AG08395 (cell line): ENCODE measurements around the gene BLVRB.
"Not testable (repeated sequence)": the region's sequence is repeated elsewhere in the genome, so short reads cannot be mapped to it uniquely, and the experiment has no call there.

Experiments used
- DNase-seq: peaks from one replicate; pipeline ENCODE4 v3.0.0; 2012; ENCODE audit warnings: mixed read lengths, low spot score

Gene BLVRB

DNA sequence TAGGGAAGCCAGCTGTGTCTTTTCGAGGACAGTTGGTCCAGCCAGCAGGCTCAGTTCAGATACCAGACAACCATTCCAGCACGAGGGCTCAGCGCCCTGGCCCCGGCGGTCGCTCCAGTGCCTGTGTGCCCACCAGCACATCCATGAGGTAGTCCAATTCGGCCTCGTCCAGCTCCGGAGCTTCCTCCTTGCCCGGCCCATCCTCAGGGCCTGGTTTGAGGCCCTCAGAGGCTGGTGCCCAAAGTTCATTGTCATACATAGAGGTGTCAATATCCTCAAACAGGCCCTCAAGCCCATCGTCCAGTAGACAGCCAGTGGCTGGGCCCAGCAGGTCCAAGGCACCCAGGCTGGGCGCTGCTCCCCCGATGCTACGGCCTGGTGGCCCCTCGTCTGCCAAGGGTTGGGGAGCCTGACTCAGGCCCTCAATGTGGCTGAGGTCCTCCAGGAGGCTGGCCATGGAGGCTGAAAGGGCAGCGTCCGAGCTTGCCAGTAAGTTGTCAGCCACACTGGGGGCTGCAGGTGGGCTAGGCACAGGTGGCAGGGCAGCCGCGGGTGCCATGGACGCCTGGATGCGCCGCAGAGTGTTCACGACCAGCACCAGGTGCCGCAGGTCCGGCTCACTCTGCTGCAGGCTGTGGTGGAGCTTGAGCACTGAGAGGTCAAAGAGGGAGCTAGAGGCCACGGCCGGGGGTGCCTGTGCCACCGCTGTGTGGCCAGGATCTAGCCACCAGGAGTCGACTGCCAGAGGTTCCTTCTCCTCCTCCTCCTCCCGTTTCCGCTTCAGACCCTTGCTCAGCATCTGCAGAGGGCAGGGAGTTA, 42.6 kb downstream of the BLVRB start:
- no peak for DNase-seq

DNA sequence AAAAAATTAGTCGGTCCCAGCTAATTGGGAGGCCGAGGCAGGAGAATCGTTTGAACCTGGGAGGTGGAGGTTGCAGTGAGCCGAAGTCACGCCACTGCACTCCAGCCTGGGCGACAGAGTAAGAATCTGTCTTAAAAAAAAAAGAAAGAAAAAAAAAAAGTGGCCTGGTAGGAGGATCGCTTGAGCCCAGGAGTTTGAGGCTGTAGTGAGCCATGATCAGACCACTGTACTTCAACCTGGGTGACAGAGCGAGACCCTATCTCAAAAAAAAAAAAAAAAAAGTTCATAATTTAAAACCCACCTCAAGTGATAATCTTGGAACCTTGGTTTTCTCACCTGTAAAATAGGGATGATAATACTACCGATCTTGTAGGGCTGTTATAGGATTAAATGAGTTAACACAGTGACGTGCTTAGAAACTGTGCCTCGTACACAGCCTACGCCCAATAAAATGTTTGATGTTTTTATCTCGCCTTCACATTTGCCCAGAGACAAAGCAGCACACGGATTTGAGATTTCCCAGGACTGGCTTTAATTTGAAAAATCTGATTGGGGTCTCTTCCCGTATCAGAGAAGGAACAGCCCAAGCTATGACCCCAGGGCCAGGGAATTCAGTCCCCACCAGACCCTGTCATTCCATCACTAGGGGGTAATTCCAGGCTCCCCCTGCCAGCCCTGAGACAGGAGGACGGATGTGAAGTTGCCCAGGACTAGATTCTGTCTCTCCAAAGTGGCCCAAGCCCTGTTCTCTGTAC, 43.4 kb downstream of the BLVRB start:
- DNase-seq, result no peak

DNA sequence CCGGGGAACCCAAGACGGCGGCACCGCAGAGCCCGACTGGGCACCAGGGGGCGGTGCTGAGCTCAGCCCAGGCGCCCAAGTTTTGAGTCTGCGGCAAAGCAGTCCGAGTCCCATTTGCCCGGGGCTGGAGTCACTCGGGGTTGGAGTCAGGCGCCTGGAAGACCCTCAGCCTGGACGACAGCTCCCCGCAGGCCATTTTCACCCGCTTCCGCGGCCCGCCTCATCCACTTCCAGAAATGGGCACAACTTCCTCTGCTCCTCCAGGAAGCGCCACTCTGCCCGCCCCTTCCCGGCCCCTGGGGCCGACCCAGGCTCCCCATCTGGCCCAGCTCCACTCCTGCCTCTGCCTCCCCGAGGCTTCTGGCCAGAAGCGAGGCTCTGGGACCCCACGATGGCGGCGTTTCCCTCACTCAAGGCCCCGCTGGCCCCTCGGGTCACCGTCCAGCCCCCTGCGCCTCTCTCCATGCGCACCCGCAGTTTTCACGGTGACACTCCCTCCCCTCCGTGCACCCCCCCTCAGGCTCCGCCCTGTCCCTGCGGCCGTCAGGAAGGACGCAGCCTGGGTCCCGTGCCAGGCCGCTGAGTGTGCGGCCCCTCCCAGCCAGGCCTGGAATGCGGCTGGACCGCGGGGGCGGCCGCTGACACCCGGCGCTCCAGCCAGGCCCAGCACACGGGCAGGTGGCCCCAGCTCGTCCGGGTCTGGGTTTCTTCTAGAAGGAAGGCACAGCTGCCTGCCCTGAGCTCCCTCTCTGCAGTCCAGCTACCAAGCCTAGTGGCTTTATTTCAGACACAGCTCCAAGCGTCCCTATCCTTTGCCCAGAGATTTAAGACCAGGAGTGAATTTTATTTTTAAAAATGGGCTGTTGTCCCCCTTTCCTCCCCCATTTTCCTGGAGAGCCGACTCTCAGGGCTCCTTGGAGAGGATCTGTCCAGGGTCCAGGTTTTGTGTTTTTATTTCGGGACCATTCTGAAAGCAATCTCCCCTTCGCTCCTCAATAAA, 44.5 kb downstream of the BLVRB start:
- peak; percentile 95 for DNase-seq

DNA sequence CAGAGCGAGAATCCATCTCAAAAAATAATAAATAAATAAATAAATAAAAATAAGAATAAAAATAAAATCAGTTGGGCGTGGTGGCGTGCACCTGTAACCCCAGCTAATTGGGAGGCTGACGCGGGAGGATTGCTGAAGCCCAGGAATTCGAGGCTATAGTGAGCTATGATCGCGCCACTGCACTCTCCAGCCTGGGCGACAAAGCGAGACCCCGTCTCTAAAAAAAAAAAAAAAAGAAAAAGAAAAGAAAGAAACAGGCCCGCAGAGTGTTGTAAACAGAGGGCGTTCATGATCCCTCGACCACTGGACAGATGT, 45.1 kb downstream of the BLVRB start:
- DNase-seq, result no peak

DNA sequence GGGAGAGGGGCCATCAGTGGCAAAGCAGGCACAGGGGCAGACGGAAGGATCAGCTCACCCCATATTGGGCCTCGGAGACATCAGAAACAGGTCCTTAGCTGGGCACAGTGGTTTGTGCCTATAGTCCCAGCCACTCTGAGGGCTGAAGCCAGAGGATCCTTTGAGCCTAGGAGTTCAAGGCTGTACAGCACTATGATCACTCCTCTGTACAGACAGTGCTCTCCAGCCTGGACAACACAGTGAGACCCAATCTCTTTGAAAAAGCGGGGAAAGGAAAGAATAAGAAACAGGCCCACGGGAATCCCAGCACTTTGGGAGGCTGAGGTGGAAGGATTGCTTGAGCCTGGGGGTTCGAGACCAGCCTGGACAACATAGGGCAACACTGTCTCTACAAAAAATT, 45.8 kb downstream of the BLVRB start:
- DNase-seq, result no peak

DNA sequence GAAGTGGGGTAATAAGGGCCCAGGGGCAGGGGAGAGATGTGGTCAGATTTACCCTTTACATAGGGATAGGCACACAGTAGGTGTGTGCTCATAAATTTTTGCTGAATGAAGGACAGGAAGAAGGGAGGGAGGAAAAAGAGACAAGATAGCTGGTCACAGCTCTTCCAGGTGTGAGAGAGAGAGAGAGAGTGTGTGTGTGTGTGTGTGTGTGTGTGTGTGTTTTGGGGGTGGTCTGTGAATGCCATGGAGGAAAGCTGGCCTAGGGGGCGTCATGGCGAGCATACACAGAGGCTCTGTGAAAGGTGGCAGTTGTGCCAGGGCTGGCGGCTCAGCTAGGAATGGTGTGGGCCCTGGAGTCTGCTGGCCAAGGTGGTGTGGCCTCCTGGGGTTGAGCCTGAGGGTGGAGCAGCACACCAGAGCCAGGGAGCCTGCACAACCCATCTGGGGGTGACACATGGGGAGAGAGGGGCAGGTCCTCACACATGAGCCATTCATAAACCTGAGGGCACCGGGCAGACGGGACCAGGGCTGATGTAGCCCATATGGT, 46.4 kb downstream of the BLVRB start:
- no peak for DNase-seq

DNA sequence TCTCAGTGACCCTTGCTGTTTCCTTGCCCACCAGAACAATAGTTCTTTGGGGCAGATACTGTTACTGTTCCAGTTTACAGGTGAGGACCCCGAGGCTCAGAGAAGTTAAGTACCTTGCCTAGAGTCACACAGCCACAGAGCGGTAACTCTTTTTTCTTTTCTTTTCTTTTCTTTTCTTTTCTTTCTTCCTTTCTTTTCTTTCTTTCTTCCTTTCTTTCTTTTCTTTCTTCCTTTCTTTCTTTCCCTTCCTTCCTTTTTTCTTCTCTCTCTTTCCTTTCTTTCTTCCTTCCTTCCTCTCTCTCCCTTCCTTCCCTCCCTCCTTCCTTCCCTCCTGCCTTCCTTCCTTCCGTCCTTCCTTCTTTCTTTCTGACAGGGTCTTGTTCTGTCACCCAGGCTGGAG, 47.5 kb downstream of the BLVRB start:
- DNase-seq, result no peak

GRCh38 chr19:40417643-40417981, 47.9 kb downstream of the BLVRB start:
- DNase-seq, result no peak

DNA sequence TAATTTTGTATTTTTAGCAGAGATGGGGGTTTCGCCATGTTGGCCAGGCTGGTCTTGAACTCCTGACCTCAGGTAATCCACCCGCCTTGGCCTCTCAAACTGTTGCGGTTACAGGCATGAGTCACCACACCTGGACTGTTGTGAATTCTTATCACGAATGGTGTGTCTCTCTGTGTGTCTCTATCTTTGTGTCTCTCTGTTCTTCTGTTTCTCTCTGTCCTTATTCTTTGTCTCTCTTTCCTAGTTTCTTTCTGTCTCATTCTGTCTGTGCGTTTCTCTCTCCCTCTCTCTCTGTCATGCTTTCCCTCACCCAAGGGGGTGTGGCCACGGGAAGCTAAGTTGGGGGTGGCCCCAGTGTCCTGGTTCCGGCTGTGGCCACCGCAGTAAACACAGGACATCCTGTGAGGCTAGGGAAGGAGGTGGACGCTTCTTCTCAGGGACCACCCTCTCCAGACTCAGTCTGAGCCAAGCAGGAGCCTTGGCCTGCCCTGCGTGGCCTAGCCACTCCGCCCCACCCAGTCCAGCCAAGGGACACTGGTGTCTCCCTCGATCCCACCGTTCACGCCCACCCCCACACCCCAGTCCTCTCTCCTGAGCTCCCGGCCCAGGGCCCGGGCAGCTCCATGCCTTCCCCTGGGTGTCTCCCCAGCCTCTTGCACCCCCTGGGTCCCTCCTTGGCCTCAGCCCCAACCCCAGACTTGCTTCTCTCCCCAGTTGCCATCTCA, 48.5 kb downstream of the BLVRB start:
- DNase-seq, result peak; percentile 38

- DNase-seq, result no peak
Observed at GRCh38 chr19:40415768-40416167, 49.8 kb downstream of the BLVRB start.

DNA sequence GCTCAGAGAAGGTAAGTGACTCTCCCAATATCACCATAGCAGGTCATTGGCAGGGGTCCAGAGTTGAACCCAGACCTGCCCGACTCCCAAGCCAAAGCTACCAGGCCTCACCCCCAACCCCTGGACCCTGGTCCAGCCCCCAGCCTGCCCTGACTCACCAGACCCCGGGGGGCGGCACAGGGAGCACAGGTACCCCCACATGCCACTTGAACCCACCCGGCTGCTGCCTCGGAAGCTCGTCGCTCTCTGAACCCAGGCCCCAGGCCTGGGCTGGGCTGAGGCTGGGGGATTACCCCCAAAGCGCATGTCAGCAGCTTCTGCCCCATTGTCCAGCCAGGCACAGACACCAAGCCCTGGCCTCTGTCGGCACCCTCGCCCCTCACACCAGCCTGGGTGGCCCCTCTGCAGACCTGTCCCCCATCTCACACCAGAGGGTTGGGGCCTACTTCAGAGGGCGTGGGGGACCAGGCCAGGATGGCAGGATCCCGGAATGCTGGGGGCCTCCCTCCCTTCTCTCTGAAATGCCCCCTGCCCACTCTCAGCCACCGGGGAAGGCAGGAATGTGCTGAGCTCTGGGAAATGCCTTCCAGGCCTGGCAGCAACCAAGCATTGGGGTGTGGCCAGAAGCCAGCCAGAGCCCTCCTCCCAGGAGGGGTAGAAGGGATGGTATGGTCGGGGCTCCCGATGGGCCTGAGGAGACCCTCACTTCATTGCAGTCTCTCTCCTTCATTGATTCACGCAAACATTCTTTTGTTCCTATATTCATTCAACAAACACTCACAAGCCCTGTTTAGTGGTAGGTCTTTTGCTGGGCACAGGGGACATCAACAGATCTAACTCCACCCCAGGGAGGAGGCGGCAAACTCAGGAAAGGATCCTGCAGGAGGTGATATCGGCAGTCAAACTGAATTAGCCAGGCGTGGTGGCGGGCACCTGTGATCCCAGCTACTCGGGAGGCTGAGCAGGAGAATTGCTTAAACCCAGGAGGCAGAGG, 50.7 kb downstream of the BLVRB start:
- DNase-seq, result no peak

DNA sequence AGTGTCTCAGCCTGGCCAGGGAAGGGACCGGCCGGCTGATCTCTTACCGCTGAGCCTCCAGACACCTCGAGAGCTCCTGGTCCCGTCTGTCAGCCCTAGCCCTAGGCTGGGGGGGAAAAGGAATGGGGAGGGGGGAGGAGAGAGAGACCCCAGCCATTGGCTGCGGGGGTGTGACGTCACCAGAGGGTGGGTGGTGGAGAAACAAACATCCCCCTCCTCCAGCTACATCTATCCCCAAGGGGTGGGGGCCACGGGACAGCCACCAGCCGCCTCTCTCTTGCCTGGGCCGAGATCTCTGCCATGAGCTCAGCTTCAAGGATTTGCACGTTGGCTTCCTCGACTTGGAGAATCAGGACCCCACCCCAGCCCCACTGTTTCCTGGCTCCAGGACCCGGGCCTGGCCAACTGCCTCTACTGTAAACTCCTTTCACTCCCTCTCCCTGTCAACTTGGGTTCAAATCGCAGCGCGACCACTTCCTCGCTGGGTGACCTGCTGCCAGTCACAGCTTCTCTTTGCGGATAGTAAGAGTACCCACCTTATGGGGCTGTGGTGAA, 52.2 kb downstream of the BLVRB start, which contains the start of gene PRX:
Gene PRX, minus strand, starts transcription at position 88 of the 555 bp plus-strand sequence. CDS start 5,446 bp downstream, outside the sequence.
- DNase-seq, result no peak

GRCh38 chr19:40412866-40413265, 52.7 kb downstream of the BLVRB start:
- no peak for DNase-seq

DNA sequence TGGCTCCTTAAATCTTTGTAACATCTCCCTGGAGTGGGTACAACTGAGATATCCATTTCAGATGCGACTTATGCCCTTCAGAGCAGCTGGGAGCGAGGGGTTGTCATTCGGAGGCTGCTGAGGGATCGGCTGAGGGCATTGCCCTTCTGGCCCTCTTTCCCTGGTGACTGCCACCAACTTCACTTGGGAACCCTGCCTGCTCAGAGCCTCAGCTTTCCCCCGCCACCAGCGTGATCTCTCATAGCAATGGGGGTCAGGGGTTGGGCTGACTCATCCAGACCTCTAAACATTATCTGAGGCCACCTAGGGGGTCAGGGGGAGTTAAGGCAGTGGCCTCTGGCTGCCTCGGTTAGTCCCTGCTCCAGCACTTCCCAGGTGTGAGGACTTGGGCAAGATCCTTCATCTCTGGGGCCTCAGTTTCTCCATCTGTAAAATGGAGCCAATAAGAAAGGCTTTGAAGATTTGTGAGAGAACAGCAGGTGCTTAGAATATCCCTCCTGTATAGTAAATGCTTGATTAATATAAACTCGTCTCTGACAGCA, 53.5 kb downstream of the BLVRB start:
- DNase-seq, result no peak

GRCh38 chr19:40411125-40411842, 54.3 kb downstream of the BLVRB start:
- DNase-seq, result no peak

GRCh38 chr19:40410030-40410389, 55.5 kb downstream of the BLVRB start:
- no peak for DNase-seq

GRCh38 chr19:40408598-40408925, 57.0 kb downstream of the BLVRB start:
- DNase-seq, result not testable (repeated sequence)

GRCh38 chr19:40407714-40408597, 57.6 kb downstream of the BLVRB start:
- DNase-seq, result no peak
